ENCODE measurements around the gene LRRIQ1.

DNA sequence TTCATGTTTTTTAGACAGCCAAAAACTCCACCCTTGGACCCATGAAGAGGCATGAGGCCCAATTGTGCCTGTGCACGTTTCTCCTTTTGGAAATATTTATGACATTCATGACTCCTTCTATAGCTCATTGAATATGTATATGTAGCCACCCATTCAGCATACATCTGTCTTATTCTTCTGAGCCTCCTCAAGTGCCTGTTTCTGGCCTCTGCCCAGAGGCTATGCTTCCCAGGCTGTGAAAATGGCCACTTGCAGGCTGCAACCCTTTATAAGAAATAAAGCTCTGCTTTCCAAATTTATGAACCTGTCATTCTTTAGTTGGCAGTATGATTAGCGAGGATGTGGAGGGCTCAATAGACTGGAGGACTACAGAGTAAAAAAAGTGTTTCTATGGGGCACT, 35.4 kb upstream of the LRRIQ1 start:
- TF ChIP-seq, protein P1, sequence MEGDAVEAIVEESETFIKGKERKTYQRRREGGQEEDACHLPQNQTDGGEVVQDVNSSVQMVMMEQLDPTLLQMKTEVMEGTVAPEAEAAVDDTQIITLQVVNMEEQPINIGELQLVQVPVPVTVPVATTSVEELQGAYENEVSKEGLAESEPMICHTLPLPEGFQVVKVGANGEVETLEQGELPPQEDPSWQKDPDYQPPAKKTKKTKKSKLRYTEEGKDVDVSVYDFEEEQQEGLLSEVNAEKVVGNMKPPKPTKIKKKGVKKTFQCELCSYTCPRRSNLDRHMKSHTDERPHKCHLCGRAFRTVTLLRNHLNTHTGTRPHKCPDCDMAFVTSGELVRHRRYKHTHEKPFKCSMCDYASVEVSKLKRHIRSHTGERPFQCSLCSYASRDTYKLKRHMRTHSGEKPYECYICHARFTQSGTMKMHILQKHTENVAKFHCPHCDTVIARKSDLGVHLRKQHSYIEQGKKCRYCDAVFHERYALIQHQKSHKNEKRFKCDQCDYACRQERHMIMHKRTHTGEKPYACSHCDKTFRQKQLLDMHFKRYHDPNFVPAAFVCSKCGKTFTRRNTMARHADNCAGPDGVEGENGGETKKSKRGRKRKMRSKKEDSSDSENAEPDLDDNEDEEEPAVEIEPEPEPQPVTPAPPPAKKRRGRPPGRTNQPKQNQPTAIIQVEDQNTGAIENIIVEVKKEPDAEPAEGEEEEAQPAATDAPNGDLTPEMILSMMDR (conservative IDR thresholded peaks at IDR 0.05): no peak
- TF ChIP-seq EZH2 (IDR thresholded peaks at IDR 0.05; ENCODE audit: low read depth): no peak

Data from PC-9 (cell line).